HepG2 (cell line): Measurements from ENCODE around the gene RRP36. TPM values are rescaled to one million over a fixed set of nuclear protein-coding genes. Genes with fewer than 3 reads are reported as not detected.

Experiments
- ARID5B ChIP-seq: IDR thresholded peaks from 2 replicates; pipeline ENCODE4 v1.4.0; 2020; ENCODE audit warnings: mild to moderate bottlenecking, missing genetic modification reagents
- BORCS8-MEF2B ChIP-seq: sonication (generic); formaldehyde crosslinking; IDR thresholded peaks from 2 replicates; pipeline ENCODE4 v1.8.0; 2022; ENCODE audit warnings: mild to moderate bottlenecking, missing genetic modification reagents
- CBX1 ChIP-seq: IDR thresholded peaks from one replicate; pipeline ENCODE4 v1.6.1; 2016; ENCODE audit warnings: antibody characterized with exemption, low read depth
- EHMT2 ChIP-seq: fragments of 200-600 bp; sonication (generic); IDR thresholded peaks from 2 replicates; pipeline ENCODE4 v1.7.0; 2017; ENCODE audit warnings: antibody characterized with exemption, low read depth, low read length, borderline replicate concordance
- IKZF5 ChIP-seq: IDR thresholded peaks from 2 replicates; pipeline ENCODE4 v1.6.1; 2018; ENCODE audit warnings: missing genetic modification reagents, mild to moderate bottlenecking, missing compliant biosample characterization
- JDP2 ChIP-seq: sonication (generic); formaldehyde crosslinking; IDR thresholded peaks from 2 replicates; pipeline ENCODE4 v1.8.1; 2022; ENCODE audit warnings: missing genetic modification reagents, borderline replicate concordance
- MBNL3 ChIP-seq: fragments of 250-450 bp; sonication (Bioruptor Pico); conservative IDR thresholded peaks from 2 replicates; pipeline ENCODE4 v1.8.0; 2022; ENCODE audit warnings: mild to moderate bottlenecking, inconsistent platforms
- MEIS2 ChIP-seq: sonication (generic); formaldehyde crosslinking; IDR thresholded peaks from 2 replicates; pipeline ENCODE4 v1.9.0; 2021; ENCODE audit warnings: mild to moderate bottlenecking, missing genetic modification reagents
- MIXL1 ChIP-seq: IDR thresholded peaks from 2 replicates; pipeline ENCODE4 v1.6.1; 2016
- PITX1 ChIP-seq: sonication (generic); formaldehyde crosslinking; IDR thresholded peaks from 2 replicates; pipeline ENCODE4 v1.5.1; 2020; ENCODE audit warnings: mild to moderate bottlenecking, missing genetic modification reagents
- SALL1 ChIP-seq: sonication (generic); formaldehyde crosslinking; IDR thresholded peaks from 2 replicates; pipeline ENCODE4 v1.8.0; 2022; ENCODE audit warnings: mild to moderate bottlenecking, missing genetic modification reagents
- SNAI1 ChIP-seq: sonication (generic); formaldehyde crosslinking; IDR thresholded peaks from 2 replicates; pipeline ENCODE4 v1.5.0; 2020; ENCODE audit warnings: mild to moderate bottlenecking, missing genetic modification reagents, borderline replicate concordance
- ZNF326 ChIP-seq: sonication (generic); formaldehyde crosslinking; IDR thresholded peaks from 2 replicates; pipeline ENCODE4 v1.4.0; 2020; ENCODE audit warnings: missing genetic modification reagents, borderline replicate concordance
- ZNF446 ChIP-seq: sonication (generic); formaldehyde crosslinking; IDR thresholded peaks from 2 replicates; pipeline ENCODE4 v1.5.0; 2020; ENCODE audit warnings: mild to moderate bottlenecking, missing genetic modification reagents
- ZNF484 ChIP-seq: sonication (generic); formaldehyde crosslinking; IDR thresholded peaks from 2 replicates; pipeline ENCODE4 v1.5.1; 2020; ENCODE audit warnings: mild to moderate bottlenecking, low read depth, missing genetic modification reagents, borderline replicate concordance
- ZNF547 ChIP-seq: sonication (generic); formaldehyde crosslinking; IDR thresholded peaks from 2 replicates; pipeline ENCODE4 v1.5.1; 2020; ENCODE audit warnings: mild to moderate bottlenecking, missing genetic modification reagents
- ZNF580 ChIP-seq: IDR thresholded peaks from 2 replicates; pipeline ENCODE4 v1.6.1; 2016; ENCODE audit warnings: low read depth, borderline replicate concordance
- ZNF691 ChIP-seq: sonication (generic); formaldehyde crosslinking; IDR thresholded peaks from 2 replicates; pipeline ENCODE4 v1.4.0; 2020; ENCODE audit warnings: missing genetic modification reagents, low read depth, mild to moderate bottlenecking, borderline replicate concordance
- ZNF709 ChIP-seq: sonication (generic); formaldehyde crosslinking; IDR thresholded peaks from 2 replicates; pipeline ENCODE4 v1.5.0; 2020; ENCODE audit warnings: mild to moderate bottlenecking, missing genetic modification reagents
- ZNF782 ChIP-seq: sonication (generic); formaldehyde crosslinking; IDR thresholded peaks from 2 replicates; pipeline ENCODE4 v1.4.0; 2020; ENCODE audit warnings: missing genetic modification reagents, mild to moderate bottlenecking, borderline replicate concordance
- ZNF792 ChIP-seq: IDR thresholded peaks from 2 replicates; pipeline ENCODE4 v1.6.1; 2016
- ZSCAN9 ChIP-seq: IDR thresholded peaks from 2 replicates; pipeline ENCODE4 v1.6.1; 2016; ENCODE audit warnings: borderline replicate concordance
- polyA plus RNA-seq, 8 experiments: library from polyadenylated mRNA; depleted of rRNA in 3 of 8; stranded (reverse) in 7 of 8; unstranded in 1 of 8; fragments of >200 nt; fragmentation: Illumina TruSeq in 4 of 8; extraction: Trizol in 4 of 8; gene quantifications; 2 replicates each; pipeline versions ENCODE4 v1.2.1 to v1.2.3, GENCODE V29; 2011 to 2016; ENCODE audit warnings: low read depth in 4 of 8, missing spikeins in 1 of 8, mixed read lengths in 1 of 8; ENCODE audit not compliant: insufficient read depth in 1 of 8
- total RNA-seq, 5 experiments: library from RNA; depleted of rRNA; stranded (reverse); fragments of >200 nt; fragmentation: Illumina TruSeq; extraction: Trizol; gene quantifications; 2 replicates each; pipeline ENCODE4 v1.2.3, GENCODE V29; 2016; ENCODE audit warnings: low read depth in 1 of 5

Gene RRP36
- total and polyA plus RNA-seq, 2 of the 13 experiments (the other 11 are each of a cell fraction or from before 2014, with no cell fraction given): 29.5 to 144 TPM

- TF ChIP-seq PITX1 (CRISPR knock-in tag): peak; percentile 48; the same call in 1 of the 2 replicates
- no peak for TF ChIP-seq JDP2 (CRISPR knock-in tag)
- TF ChIP-seq CBX1: no peak
- no peak for TF ChIP-seq ARID5B (CRISPR knock-in tag)
- TF ChIP-seq ZNF691 (CRISPR knock-in tag): no peak; the same call in 1 of the 2 replicates
- peak; percentile 37; the same call in 1 of the 2 replicates for TF ChIP-seq MIXL1
- TF ChIP-seq SNAI1: peak; percentile 80; the same call in 1 of the 2 replicates
- TF ChIP-seq ZNF484 (CRISPR knock-in tag): no peak
- TF ChIP-seq ZNF709 (CRISPR knock-in tag): peak; percentile 81
- TF ChIP-seq ZNF782 (CRISPR knock-in tag): 0 out of 2 replicates have a peak, but pooled peaks have one; percentile 20
- peak; percentile 37; the same call in 1 of the 2 replicates for TF ChIP-seq ZNF446
- TF ChIP-seq BORCS8-MEF2B (CRISPR knock-in tag): peak; percentile 72; the same call in 1 of the 2 replicates
- peak; percentile 55; the same call in 1 of the 2 replicates for TF ChIP-seq ZNF580 (CRISPR knock-in tag)
- peak; percentile 89 for TF ChIP-seq IKZF5 (CRISPR knock-in tag)
- TF ChIP-seq ZSCAN9 (CRISPR knock-in tag): no peak
- TF ChIP-seq MEIS2 (CRISPR knock-in tag): peak; percentile 55; the same call in 1 of the 2 replicates
- TF ChIP-seq ZNF547 (CRISPR knock-in tag): no peak; the same call in none of the 2 replicates
- no peak for TF ChIP-seq EHMT2
- no peak for TF ChIP-seq ZNF326 (CRISPR knock-in tag)
- TF ChIP-seq ZNF792: 0 out of 2 replicates have a peak, but pooled peaks have one; percentile 24
- no peak for TF ChIP-seq MBNL3
- peak; percentile 70 for TF ChIP-seq SALL1 (CRISPR knock-in tag)
These were observed 38.0 kb downstream of the RRP36 start, which contains the start of the genes KLC4 and MRPL2 (continued) for GRCh38 chr6:43059168-43060033.
